HEK293T (cell line): ENCODE results near the gene TFF1.

Source experiments
- CTCF ChIA-PET: fragments of 350-600 bp; formaldehyde crosslinking; extraction: SDS; loops from one replicate; lab custom pipeline; 2021; ENCODE audit warnings: antibody characterized with exemption, inconsistent platforms; lab: Yijun Ruan, JAX
- POLR2A ChIA-PET: fragments of 350-600 bp; formaldehyde crosslinking; extraction: SDS; loops from one replicate; lab custom pipeline; 2020; ENCODE audit warnings: antibody characterized with exemption, inconsistent platforms; lab: Yijun Ruan, JAX
- DNase-seq: peaks from one replicate; pipeline ENCODE4 v3.0.0; 2012; ENCODE audit warnings: mixed read lengths; ENCODE audit errors: extremely low spot score
- ARNT ChIP-seq: fragments of 450-650 bp; IDR thresholded peaks from 2 replicates; pipeline ENCODE4 v1.6.1; 2017; ENCODE audit warnings: mild to moderate bottlenecking
- BHLHE40 ChIP-seq: fragments of 450-650 bp; IDR thresholded peaks from 2 replicates; pipeline ENCODE4 v1.6.1; 2016; ENCODE audit warnings: mild to moderate bottlenecking, moderate library complexity, borderline replicate concordance
- CTBP1 ChIP-seq: fragments of 450-650 bp; IDR thresholded peaks from 2 replicates; pipeline ENCODE4 v1.6.1; 2016; ENCODE audit warnings: borderline replicate concordance
- ELF4 ChIP-seq: fragments of 450-650 bp; IDR thresholded peaks from 2 replicates; pipeline ENCODE4 v1.6.1; 2017; ENCODE audit warnings: antibody characterized with exemption
- FOXA1 ChIP-seq: fragments of 450-650 bp; IDR thresholded peaks from 2 replicates; pipeline ENCODE4 v1.6.1; 2016; ENCODE audit warnings: mild to moderate bottlenecking
- FOXK2 ChIP-seq: fragments of 450-650 bp; IDR thresholded peaks from 2 replicates; pipeline ENCODE4 v1.6.1; 2016; ENCODE audit warnings: mild to moderate bottlenecking
- FOXM1 ChIP-seq: fragments of 450-650 bp; IDR thresholded peaks from 2 replicates; pipeline ENCODE4 v1.6.1; 2017; ENCODE audit warnings: mild to moderate bottlenecking, borderline replicate concordance
- HDGF ChIP-seq: fragments of 450-650 bp; IDR thresholded peaks from 2 replicates; pipeline ENCODE4 v1.6.1; 2017; ENCODE audit warnings: antibody characterized with exemption, borderline replicate concordance
- L3MBTL2 ChIP-seq: fragments of 450-650 bp; conservative IDR thresholded peaks from 2 replicates; pipeline ENCODE4 v1.6.1; 2016; ENCODE audit warnings: mild to moderate bottlenecking
- LEF1 ChIP-seq: fragments of 450-650 bp; IDR thresholded peaks from 2 replicates; pipeline ENCODE4 v1.6.1; 2017; ENCODE audit warnings: mild to moderate bottlenecking, borderline replicate concordance
- NFRKB ChIP-seq: fragments of 450-650 bp; IDR thresholded peaks from 2 replicates; pipeline ENCODE4 v1.6.1; 2016; ENCODE audit warnings: mild to moderate bottlenecking, moderate library complexity
- PKNOX1 ChIP-seq: fragments of 450-650 bp; IDR thresholded peaks from 2 replicates; pipeline ENCODE4 v1.6.1; 2016
- SP1 ChIP-seq: fragments of 450-650 bp; IDR thresholded peaks from 2 replicates; pipeline ENCODE4 v1.6.1; 2017
- SUZ12 ChIP-seq: fragments of 450-650 bp; IDR thresholded peaks from 2 replicates; pipeline ENCODE4 v1.6.1; 2016; ENCODE audit warnings: mild to moderate bottlenecking
- TARDBP ChIP-seq: fragments of 450-650 bp; IDR thresholded peaks from 2 replicates; pipeline ENCODE4 v1.6.1; 2016
- ZNF384 ChIP-seq: fragments of 450-650 bp; IDR thresholded peaks from 2 replicates; pipeline ENCODE4 v1.6.1; 2016

TFF1 gene

DNA sequence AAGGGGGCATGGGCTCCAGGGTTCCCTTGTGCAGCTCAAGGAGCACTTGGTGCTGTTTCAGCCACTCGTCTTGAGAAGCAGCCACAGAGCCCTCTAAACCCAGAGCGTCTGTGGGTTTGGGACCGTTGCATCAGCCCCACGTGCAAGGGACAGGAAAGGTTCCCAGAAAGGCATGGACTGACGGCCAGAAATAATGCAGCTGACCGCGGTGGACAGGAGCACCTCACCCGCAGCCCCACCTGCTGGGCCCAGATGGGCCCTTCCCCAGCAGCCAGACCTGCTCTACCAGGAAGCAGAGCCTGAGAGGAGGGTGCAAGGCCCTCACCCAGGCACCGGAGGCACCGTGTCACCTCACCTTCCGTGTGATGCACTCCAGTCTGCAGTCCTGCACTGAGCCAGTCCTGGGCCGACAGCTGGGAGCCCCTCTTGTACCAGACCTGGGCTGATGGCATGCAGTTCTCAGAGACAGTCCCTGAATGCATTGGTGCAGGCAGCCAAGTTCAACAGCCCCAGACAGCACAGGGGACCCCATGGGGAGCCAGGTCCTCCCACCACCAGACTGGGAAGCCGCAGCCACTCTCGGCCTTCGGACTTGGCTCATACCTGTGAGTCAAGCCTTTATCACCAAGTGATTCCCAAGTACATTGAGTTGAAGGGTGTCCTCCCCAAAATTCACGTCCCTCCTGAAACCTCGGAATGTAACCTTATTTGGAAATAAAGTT, 46.3 kb downstream of the TFF1 start:
- ChIA-PET POLR2A (no interaction called here), CTCF (no interaction called here)
- DNase-seq = no peak
- TF ChIP-seq NFRKB = no peak
- TF ChIP-seq SUZ12 = no peak
- no peak for TF ChIP-seq ZNF384
- TF ChIP-seq ELF4 = no peak
- TF ChIP-seq FOXM1 = no peak
- TF ChIP-seq L3MBTL2 = no peak
- no peak for TF ChIP-seq FOXK2
- TF ChIP-seq CTBP1 = no peak

DNA sequence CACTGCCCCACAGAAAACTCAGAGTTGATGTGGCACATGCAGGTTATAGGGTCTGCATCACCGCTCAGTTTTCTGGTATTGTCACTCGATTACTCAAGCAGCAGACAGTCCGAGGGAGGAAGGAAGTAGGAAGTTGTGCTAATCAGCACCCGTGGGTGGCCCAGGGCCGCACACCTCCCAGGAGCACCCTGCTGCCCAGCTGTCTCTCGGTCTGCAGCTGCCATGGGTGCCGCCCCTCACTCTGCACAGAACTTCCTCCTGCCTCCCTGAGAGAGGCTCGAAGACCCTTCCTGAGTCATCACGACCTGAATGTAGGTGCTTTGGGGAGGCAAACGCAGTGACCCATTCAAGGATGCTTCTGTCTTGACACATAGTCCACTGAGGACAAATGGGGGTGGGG, 47.0 kb downstream of the TFF1 start:
- POLR2A ChIA-PET = no interaction called here
- no peak for DNase-seq
- TF ChIP-seq PKNOX1 = no peak
- TF ChIP-seq L3MBTL2 = no peak
- no peak for TF ChIP-seq NFRKB
- no peak for TF ChIP-seq BHLHE40
- TF ChIP-seq FOXM1 = no peak
- TF ChIP-seq SUZ12 = no peak
- no peak for TF ChIP-seq LEF1
- no peak for TF ChIP-seq FOXA1
- no peak for TF ChIP-seq HDGF
- no peak for TF ChIP-seq ELF4
- CTCF ChIA-PET = no interaction called here

DNA sequence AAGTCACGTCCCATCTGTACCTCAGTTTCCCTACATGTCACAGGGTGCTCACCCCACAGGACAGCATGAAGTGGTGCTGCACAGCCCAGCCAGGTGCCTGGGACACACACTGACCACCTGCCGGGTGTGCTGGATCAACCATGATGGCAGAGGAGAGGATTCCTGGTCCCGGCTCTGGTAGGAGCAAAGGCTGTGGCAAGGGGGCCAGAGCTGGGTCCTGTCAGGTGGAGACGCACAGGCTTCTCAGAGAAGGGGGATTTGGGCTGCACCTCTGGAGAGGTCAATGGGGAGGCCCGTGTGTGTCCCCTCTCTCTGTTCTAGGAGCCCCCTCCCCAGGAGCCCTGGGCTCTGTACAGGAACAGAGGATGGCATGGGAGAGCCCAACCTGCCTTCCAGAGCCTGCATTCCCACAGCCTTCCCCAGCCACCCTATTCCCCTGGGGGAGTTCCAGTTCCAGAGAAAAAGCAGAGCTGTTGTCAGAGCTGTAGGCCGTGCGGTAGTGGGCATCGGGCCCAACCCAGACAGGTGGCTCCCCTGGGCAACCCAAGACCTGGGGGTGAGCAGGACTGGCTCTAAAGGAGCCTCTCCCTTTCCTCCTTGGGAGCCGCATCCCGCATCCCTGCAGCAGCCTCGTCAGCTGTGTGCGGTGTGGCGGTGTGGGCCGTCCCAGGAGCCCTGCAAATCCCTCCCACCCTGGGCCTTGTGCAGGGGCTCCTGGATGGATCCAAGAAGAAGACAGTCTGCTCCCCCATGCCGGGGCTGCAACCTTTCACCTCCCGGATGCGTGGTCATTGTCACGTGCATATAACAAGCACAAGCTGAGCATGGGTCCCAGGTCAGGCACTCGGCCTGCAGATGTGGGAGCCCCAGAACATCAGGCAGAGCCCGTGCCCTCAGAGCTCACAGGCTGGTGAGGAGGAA, 48.2 kb downstream of the TFF1 start:
- ChIA-PET CTCF (no interaction called here), POLR2A (no interaction called here)

GRCh38 chr21:42317341-42317741, 49.0 kb downstream of the TFF1 start:
- TF ChIP-seq BHLHE40 (no peak), SUZ12 (no peak)
- POLR2A ChIA-PET = no interaction called here
- CTCF ChIA-PET = no interaction called here
- no peak for DNase-seq

More for the DNA sequence above, 48.2 kb downstream of the TFF1 start:
- no peak for DNase-seq
- TF ChIP-seq ELF4 (no peak), FOXM1 (no peak), ZNF384 (no peak), SP1 (no peak), TARDBP (no peak), L3MBTL2 (no peak), FOXA1 (no peak), NFRKB (no peak), LEF1 (no peak), HDGF (no peak), FOXK2 (no peak), ARNT (no peak), CTBP1 (no peak), PKNOX1 (no peak), BHLHE40 (no peak), SUZ12 (no peak)

- CTCF ChIA-PET = interaction anchor here (0.8 kb wide), 1 partner anchor 72 kb away, joined by 3 read pairs; no protein-coding TSS in a partner anchor
Measured at GRCh38 chr21:42316891-42317290, 49.4 kb downstream of the TFF1 start.

GRCh38 chr21:42315296-42315891, 50.9 kb downstream of the TFF1 start, which contains the start of gene TFF3:
Gene TFF3 (minus strand): TSS chr21:42315409. CDS start chr21:42315374, 35 bp downstream.
- no peak for TF ChIP-seq FOXM1
- no peak for TF ChIP-seq ARNT
- no peak for TF ChIP-seq ZNF384
- TF ChIP-seq LEF1 = no peak
- no peak for TF ChIP-seq FOXK2
- no peak for TF ChIP-seq NFRKB
- TF ChIP-seq SUZ12 = no peak
- no peak for TF ChIP-seq BHLHE40
- no peak for TF ChIP-seq SP1
- TF ChIP-seq FOXA1 = no peak
- no peak for TF ChIP-seq PKNOX1
- no peak for TF ChIP-seq HDGF
- TF ChIP-seq CTBP1 = no peak
- no peak for TF ChIP-seq TARDBP
- no peak for TF ChIP-seq ELF4
- no peak for TF ChIP-seq L3MBTL2
- ChIA-PET POLR2A (no interaction called here), CTCF (no interaction called here)
- no peak for DNase-seq

More at GRCh38 chr21:42316891-42317290, 49.4 kb downstream of the TFF1 start:
- no peak for DNase-seq
- POLR2A ChIA-PET = no interaction called here
- no peak for TF ChIP-seq L3MBTL2
